ENCODE data around the gene LIMS2.

The LIMS2 gene

GRCh38 chr2:127656569-127657231 lies 18.6 kb downstream of the LIMS2 start:
- no peak for DNase-seq

- DNase-seq, result peak; percentile 82
Observed at GRCh38 chr2:127655209-127656073, 19.9 kb downstream of the LIMS2 start.

GRCh38 chr2:127654838-127655175 lies 20.5 kb downstream of the LIMS2 start:
- no peak for DNase-seq

GRCh38 chr2:127654084-127654837 lies 21.1 kb downstream of the LIMS2 start:
- no peak for DNase-seq

GRCh38 chr2:127653421-127654083 lies 21.8 kb downstream of the LIMS2 start:
- DNase-seq, result no peak

- DNase-seq, result no peak
Observed at GRCh38 chr2:127652786-127653357, 22.5 kb downstream of the LIMS2 start.

GRCh38 chr2:127651971-127652550 lies 23.3 kb downstream of the LIMS2 start:
- peak; percentile 48 for DNase-seq

- no peak for DNase-seq
Observed at GRCh38 chr2:127651381-127651809, 23.9 kb downstream of the LIMS2 start.

- DNase-seq, result no peak
Observed at GRCh38 chr2:127650785-127651380, 24.4 kb downstream of the LIMS2 start.

GRCh38 chr2:127650041-127650784 lies 25.1 kb downstream of the LIMS2 start:
- DNase-seq, result no peak

GRCh38 chr2:127649684-127650040 lies 25.7 kb downstream of the LIMS2 start:
- peak; percentile 93 for DNase-seq

GRCh38 chr2:127649100-127649611 lies 26.2 kb downstream of the LIMS2 start:
- no peak for DNase-seq

GRCh38 chr2:127648321-127648720 lies 27.0 kb downstream of the LIMS2 start:
- no peak for DNase-seq

- DNase-seq, result no peak
Observed at GRCh38 chr2:127647242-127648190, 27.8 kb downstream of the LIMS2 start.

- no peak for DNase-seq
Observed at GRCh38 chr2:127646487-127647241, 28.7 kb downstream of the LIMS2 start.

GRCh38 chr2:127645395-127646291 lies 29.7 kb downstream of the LIMS2 start, which contains the start of gene GPR17:
GPR17 (plus strand) TSS chr2:127646153; CDS start chr2:127650736, 4,583 bp downstream.
- DNase-seq, result peak; percentile 82

GRCh38 chr2:127645026-127645394 lies 30.3 kb downstream of the LIMS2 start:
- peak; percentile 37 for DNase-seq
